ENCODE data around the gene PSAP.
"Not testable (repeated sequence)": the region's sequence is repeated elsewhere in the genome, so short reads cannot be mapped to it uniquely, and the experiment has no call there.

PSAP gene

GRCh38 chr10:71874680-71875354 lies 23.8 kb upstream of the PSAP start:
- DNase-seq (ENCODE audit: extremely low read depth in 1 of 2, low read depth in 1 of 2): not testable (repeated sequence)

GRCh38 chr10:71873582-71874211 lies 22.6 kb upstream of the PSAP start:
- no peak for DNase-seq (ENCODE audit: extremely low read depth in 1 of 2, low read depth in 1 of 2)

- DNase-seq (ENCODE audit: extremely low read depth in 1 of 2, low read depth in 1 of 2): not testable (repeated sequence)
Measured at GRCh38 chr10:71869601-71870000, 18.6 kb upstream of the PSAP start.

- no peak for DNase-seq (ENCODE audit: extremely low read depth in 1 of 2, low read depth in 1 of 2)
Measured at GRCh38 chr10:71868192-71868697, 17.2 kb upstream of the PSAP start.

GRCh38 chr10:71865561-71866041 lies 14.6 kb upstream of the PSAP start:
- DNase-seq (ENCODE audit: extremely low read depth in 1 of 2, low read depth in 1 of 2): no peak

GRCh38 chr10:71864911-71865361 lies 13.9 kb upstream of the PSAP start:
- DNase-seq (ENCODE audit: extremely low read depth in 1 of 2, low read depth in 1 of 2): no peak

GRCh38 chr10:71863203-71863602 lies 12.2 kb upstream of the PSAP start:
- no peak for DNase-seq (ENCODE audit: extremely low read depth in 1 of 2, low read depth in 1 of 2)

- DNase-seq (ENCODE audit: extremely low read depth in 1 of 2, low read depth in 1 of 2): no peak
Measured at GRCh38 chr10:71860243-71861029, 9.4 kb upstream of the PSAP start.

- DNase-seq (ENCODE audit: extremely low read depth in 1 of 2, low read depth in 1 of 2): no peak
Measured at GRCh38 chr10:71857934-71858890, 7.2 kb upstream of the PSAP start.

- no peak for DNase-seq (ENCODE audit: extremely low read depth in 1 of 2, low read depth in 1 of 2)
Measured at GRCh38 chr10:71856619-71857018, 5.6 kb upstream of the PSAP start.

- DNase-seq (ENCODE audit: extremely low read depth in 1 of 2, low read depth in 1 of 2): no peak
Measured at GRCh38 chr10:71854031-71854430, 3.0 kb upstream of the PSAP start.

- DNase-seq (ENCODE audit: extremely low read depth in 1 of 2, low read depth in 1 of 2): no peak
Measured at GRCh38 chr10:71852355-71852937, 1.4 kb upstream of the PSAP start.

- DNase-seq (ENCODE audit: extremely low read depth in 1 of 2, low read depth in 1 of 2): not testable (repeated sequence)
Measured at GRCh38 chr10:71851465-71852095, 529 bp upstream of the PSAP start.

- DNase-seq (ENCODE audit: extremely low read depth in 1 of 2, low read depth in 1 of 2): no peak
Measured at GRCh38 chr10:71850021-71850742, 869 bp downstream of the PSAP start.

GRCh38 chr10:71849461-71849908 lies 1.6 kb downstream of the PSAP start:
- DNase-seq (ENCODE audit: extremely low read depth in 1 of 2, low read depth in 1 of 2): no peak

- no peak for DNase-seq (ENCODE audit: extremely low read depth in 1 of 2, low read depth in 1 of 2)
Measured at GRCh38 chr10:71848325-71849275, 2.5 kb downstream of the PSAP start.

- no peak for DNase-seq (ENCODE audit: extremely low read depth in 1 of 2, low read depth in 1 of 2)
Measured at GRCh38 chr10:71847418-71847817, 3.6 kb downstream of the PSAP start.

GRCh38 chr10:71846816-71847215 lies 4.2 kb downstream of the PSAP start:
- DNase-seq (ENCODE audit: extremely low read depth in 1 of 2, low read depth in 1 of 2): no peak
